Neural progenitor cell (in vitro differentiated cells): ENCODE data around the gene SNCAIP. TPM values are rescaled to one million over a fixed set of nuclear protein-coding genes. Genes with fewer than 3 reads are reported as not detected.

Experiments
- DNase-seq: peaks from one replicate; pipeline ENCODE4 v3.0.0-alpha.2; 2016; ENCODE audit warnings: low spot score
- H2AFZ ChIP-seq: fragments of 200-600 bp; sonication (generic); replicated peaks from 2 replicates; pipeline ENCODE4 v1.6.1; 2016; ENCODE audit warnings: antibody characterized with exemption
- H3F3A ChIP-seq: fragments of 200-600 bp; sonication (generic); 2 replicates; pipeline ENCODE4 v1.6.1; 2016; ENCODE audit warnings: antibody characterized with exemption, low read depth
- H3K27ac ChIP-seq: fragments of 200-600 bp; sonication (generic); 2 replicates; pipeline ENCODE4 v1.5.1; 2016; ENCODE audit warnings: mild to moderate bottlenecking
- H3K27me3 ChIP-seq: fragments of 200-600 bp; sonication (generic); 2 replicates; pipeline ENCODE4 v1.6.1; 2016; ENCODE audit warnings: mild to moderate bottlenecking, moderate library complexity
- H3K36me3 ChIP-seq: fragments of 200-600 bp; sonication (generic); 2 replicates; pipeline ENCODE4 v1.5.1; 2016
- H3K4me1 ChIP-seq: fragments of 200-600 bp; sonication (generic); 2 replicates; pipeline ENCODE4 v1.6.1; 2016; ENCODE audit warnings: mixed run types
- H3K4me2 ChIP-seq: fragments of 200-600 bp; sonication (generic); 2 replicates; pipeline ENCODE4 v1.6.1; 2016
- H3K4me3 ChIP-seq: fragments of 200-600 bp; sonication (generic); 2 replicates; pipeline ENCODE4 v1.5.1; 2016
- H3K79me2 ChIP-seq: fragments of 200-600 bp; sonication (generic); 2 replicates; pipeline ENCODE4 v1.6.1; 2016; ENCODE audit warnings: low read depth
- H3K9ac ChIP-seq: fragments of 200-600 bp; sonication (generic); 2 replicates; pipeline ENCODE4 v1.6.1; 2016
- H3K9me3 ChIP-seq: fragments of 200-600 bp; sonication (generic); 2 replicates; pipeline ENCODE4 v1.5.1; 2016; ENCODE audit warnings: low read depth
- H4K20me1 ChIP-seq: fragments of 200-600 bp; sonication (generic); 2 replicates; pipeline ENCODE4 v1.6.1; 2016; ENCODE audit warnings: low read depth
- H3K27ac Mint-ChIP-seq: 3 replicates; pipeline ENCODE4 v1.8.0; 2021; ENCODE audit warnings: mixed read lengths
- H3K27me3 Mint-ChIP-seq: 2 replicates; pipeline ENCODE4 v1.8.0; 2022; ENCODE audit warnings: low read depth, mild to moderate bottlenecking, inconsistent platforms, moderate library complexity, mixed read lengths; ENCODE audit not compliant: insufficient read depth
- H3K36me3 Mint-ChIP-seq: 3 replicates; pipeline ENCODE4 v1.8.0; 2021; ENCODE audit warnings: mixed read lengths
- H3K4me1 Mint-ChIP-seq: 3 replicates; pipeline ENCODE4 v1.8.0; 2021; ENCODE audit warnings: mixed read lengths
- H3K4me3 Mint-ChIP-seq: 3 replicates; pipeline ENCODE4 v1.8.0; 2021; ENCODE audit warnings: mild to moderate bottlenecking, moderate library complexity, mixed read lengths
- H3K9me3 Mint-ChIP-seq: 3 replicates; pipeline ENCODE4 v1.8.0; 2020; ENCODE audit warnings: mixed read lengths
- CTCF ChIP-seq: fragments of 200-600 bp; sonication (generic); IDR thresholded peaks from 2 replicates; pipeline ENCODE4 v1.5.1; 2017; ENCODE audit warnings: antibody characterized with exemption, mild to moderate bottlenecking
- EZH2 ChIP-seq: fragments of 200-600 bp; sonication (generic); IDR thresholded peaks from 2 replicates; pipeline ENCODE4 v1.6.1; 2017; ENCODE audit warnings: antibody characterized with exemption, mild to moderate bottlenecking, moderate library complexity
- EZH2phosphoT487 ChIP-seq: fragments of 200-600 bp; sonication (generic); IDR thresholded peaks from 2 replicates; pipeline ENCODE4 v1.6.1; 2017; ENCODE audit warnings: antibody characterized with exemption
- total RNA-seq: library from RNA; depleted of rRNA; stranded (reverse); fragments of >200 nt; gene quantifications from 2 replicates; pipeline ENCODE4 v1.2.3, GENCODE V29; 2015; ENCODE audit warnings: low replicate concordance

The SNCAIP gene
- total RNA-seq, 1 donor from 2014 or later: 4.8 TPM

- no peak overlapping the region for H3K27ac Mint-ChIP-seq
- H3K9me3 Mint-ChIP-seq: no peaks in the 10 kb centered on the region
- no peaks in the 10 kb centered on the region for H3K36me3 Mint-ChIP-seq
- TF ChIP-seq EZH2 (no peak), EZH2phosphoT487 (no peak), CTCF (no peak)
- H3K27me3 ChIP-seq: no peaks in the 10 kb centered on the region
- H3K4me1 Mint-ChIP-seq: peaks cover 3% of the 10 kb centered on the region
- no peak overlapping the region for H3K4me3 ChIP-seq
- no peaks in the 10 kb centered on the region for H3K9me3 ChIP-seq
- H2AFZ ChIP-seq: no peak overlapping the region
- H3K36me3 ChIP-seq: no peaks in the 10 kb centered on the region
- no peaks in the 10 kb centered on the region for H3K79me2 ChIP-seq
- H3K4me1 ChIP-seq: peaks cover 11% of the 10 kb centered on the region
- H4K20me1 ChIP-seq: no peaks in the 10 kb centered on the region
- no peaks in the 10 kb centered on the region for H3F3A ChIP-seq
- no peak overlapping the region for H3K4me3 Mint-ChIP-seq
- no peak for DNase-seq
- H3K9ac ChIP-seq: no peak overlapping the region
- no peak overlapping the region for H3K4me2 ChIP-seq
- no peak overlapping the region for H3K27ac ChIP-seq
- H3K27me3 Mint-ChIP-seq: no peaks in the 10 kb centered on the region
Observed at GRCh38 chr5:122462486-122462885, 150.4 kb downstream of the SNCAIP start.

DNA sequence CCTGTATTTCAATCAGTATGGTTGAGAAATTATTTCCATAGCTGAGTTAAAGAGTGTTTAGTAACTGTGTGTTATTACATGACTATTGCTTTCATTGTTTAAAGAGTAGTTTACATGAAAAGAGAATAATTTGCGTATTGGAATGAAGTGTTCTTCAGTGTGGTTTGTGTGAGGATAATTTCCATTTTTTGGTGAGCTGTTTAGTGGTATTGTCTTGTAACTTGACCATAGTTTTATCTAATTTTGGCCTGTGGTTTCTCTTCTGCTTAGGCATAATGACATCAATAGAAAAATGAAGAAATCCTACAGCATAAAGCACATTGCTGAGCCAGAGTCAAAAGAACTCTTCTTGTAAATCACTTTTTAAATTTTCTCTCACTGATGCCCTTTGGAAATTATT, 151.2 kb downstream of the SNCAIP start:
- no peaks in the 10 kb centered on the region for H3K27me3 Mint-ChIP-seq
- DNase-seq: no peak
- no peak overlapping the region for H3K4me2 ChIP-seq
- no peaks in the 10 kb centered on the region for H3K79me2 ChIP-seq
- H3K4me1 ChIP-seq: peaks cover 11% of the 10 kb centered on the region
- H3K4me1 Mint-ChIP-seq: peaks cover 3% of the 10 kb centered on the region
- H3K36me3 Mint-ChIP-seq: no peaks in the 10 kb centered on the region
- no peak overlapping the region for H2AFZ ChIP-seq
- no peak overlapping the region for H3K27ac Mint-ChIP-seq
- H3K9ac ChIP-seq: no peak overlapping the region
- no peaks in the 10 kb centered on the region for H3K9me3 ChIP-seq
- no peaks in the 10 kb centered on the region for H3F3A ChIP-seq
- H3K9me3 Mint-ChIP-seq: no peaks in the 10 kb centered on the region
- H3K27ac ChIP-seq: no peak overlapping the region
- H4K20me1 ChIP-seq: no peaks in the 10 kb centered on the region
- no peaks in the 10 kb centered on the region for H3K36me3 ChIP-seq
- TF ChIP-seq CTCF (no peak), EZH2phosphoT487 (no peak), EZH2 (no peak)
- H3K27me3 ChIP-seq: no peaks in the 10 kb centered on the region
- no peak overlapping the region for H3K4me3 Mint-ChIP-seq
- H3K4me3 ChIP-seq: no peak overlapping the region

- no peak for TF ChIP-seq CTCF
- Mint-ChIP-seq H3K4me3 (no peak overlapping the region), H3K9me3 (no peaks in the 10 kb centered on the region), H3K27ac (no peak overlapping the region), H3K27me3 (no peaks in the 10 kb centered on the region), H3K4me1 (peaks cover 3% of the 10 kb centered on the region), H3K36me3 (no peaks in the 10 kb centered on the region)
- H3K4me3 ChIP-seq: no peak overlapping the region
- no peaks in the 10 kb centered on the region for H3K27me3 ChIP-seq
- peaks cover 11% of the 10 kb centered on the region for H3K4me1 ChIP-seq
- H3K4me2 ChIP-seq: no peak overlapping the region
- no peak overlapping the region for H2AFZ ChIP-seq
- H3K27ac ChIP-seq: no peak overlapping the region
- H3K36me3 ChIP-seq: no peaks in the 10 kb centered on the region
- DNase-seq: no peak
- H4K20me1 ChIP-seq: no peaks in the 10 kb centered on the region
- no peaks in the 10 kb centered on the region for H3K79me2 ChIP-seq
- no peaks in the 10 kb centered on the region for H3F3A ChIP-seq
- no peaks in the 10 kb centered on the region for H3K9me3 ChIP-seq
- no peak overlapping the region for H3K9ac ChIP-seq
Observed at GRCh38 chr5:122464191-122464590, 152.2 kb downstream of the SNCAIP start.
